Astrocyte of the cerebellum (primary cell): Measurements from ENCODE around the gene KAT2A.

Source experiments
- DNase-seq: peaks from one replicate; pipeline ENCODE4 v3.0.0-alpha.2; 2011; ENCODE audit warnings: low read depth
- H3K4me3 ChIP-seq: 2 replicates; pipeline ENCODE4 v1.5.1; 2011; ENCODE audit warnings: mild to moderate bottlenecking, low read depth, low read length, moderate library complexity
- CTCF ChIP-seq: IDR thresholded peaks from 2 replicates; pipeline ENCODE4 v1.5.1; 2012; ENCODE audit warnings: low read length, low read depth, moderate library complexity, mild to moderate bottlenecking; ENCODE audit errors: missing control alignments
- in situ Hi-C: cut with HindIII; loops from 2 replicates; pipeline ENCODE4 v1.10.0; 2017; ENCODE audit warnings: low sequenced_read_pairs

KAT2A gene

DNA sequence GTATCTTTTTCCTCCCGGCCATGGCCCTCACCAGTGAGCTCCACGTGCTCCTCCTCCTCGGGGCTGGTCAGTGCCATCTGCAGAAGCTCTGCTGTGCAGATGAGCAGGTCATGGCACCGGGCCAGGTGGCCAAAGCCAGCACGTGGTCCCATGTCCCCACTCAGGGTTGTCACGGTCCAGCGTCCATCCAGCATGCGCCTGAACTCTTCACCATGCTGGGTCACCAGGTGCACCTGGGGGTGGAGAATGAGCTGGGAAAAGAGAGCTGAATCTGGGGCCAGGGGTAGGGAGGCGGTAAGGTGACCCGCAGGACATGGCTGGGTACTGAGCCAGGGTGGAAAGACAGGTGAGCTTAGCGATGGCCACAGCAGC lies 9.9 kb downstream of the KAT2A start:
- no peak overlapping the region for H3K4me3 ChIP-seq
- no peak for DNase-seq
- in situ Hi-C loops, result loop anchor here (5.0 kb wide), 1 partner anchor 144 kb away; the partner anchor contains the start of gene CNP
- no peak for TF ChIP-seq CTCF

GRCh38 chr17:42110301-42111264 lies 10.6 kb downstream of the KAT2A start:
- in situ Hi-C loops, result loop anchor here (5.0 kb wide), 1 partner anchor 143 kb away; the partner anchor contains the start of gene CNP
- no peak for DNase-seq
- H3K4me3 ChIP-seq, result no peak overlapping the region
- TF ChIP-seq CTCF, result no peak

- no peak overlapping the region for H3K4me3 ChIP-seq
- DNase-seq, result no peak
- TF ChIP-seq CTCF, result no peak
- in situ Hi-C loops, result no loop called here
These were observed 12.1 kb downstream of the KAT2A start for GRCh38 chr17:42109086-42109485.

GRCh38 chr17:42107597-42108576 lies 13.3 kb downstream of the KAT2A start:
- no peak for TF ChIP-seq CTCF
- no peak for DNase-seq
- in situ Hi-C loops, result no loop called here
- H3K4me3 ChIP-seq, result peak overlapping the region; percentile 22

- DNase-seq, result no peak
These were observed 14.0 kb downstream of the KAT2A start for GRCh38 chr17:42107124-42107523.

More at GRCh38 chr17:42107124-42107523, 14.0 kb downstream of the KAT2A start:
- in situ Hi-C loops, result no loop called here
- TF ChIP-seq CTCF, result no peak
- H3K4me3 ChIP-seq, result peak overlapping the region; percentile 22
